GM23338 (cell line): ENCODE results near the gene FRAS1. TPM values are rescaled to one million over a fixed set of nuclear protein-coding genes. Genes with fewer than 3 reads are reported as not detected.

Experiments
- ATAC-seq: fragments of 200-7000 bp; cut with Tn5 transposase; 3 replicates; pipeline ENCODE4 v1.9.1; 2020
- DNase-seq: peaks from one replicate; pipeline ENCODE4 v3.0.0-alpha.2; 2015; ENCODE audit warnings: low spot score
- H2AFZ ChIP-seq: fragments of 200-600 bp; sonication (generic); 2 replicates; pipeline ENCODE4 v1.8.0; 2016; ENCODE audit warnings: antibody characterized with exemption, mild to moderate bottlenecking, moderate library complexity
- H3F3A ChIP-seq: fragments of 200-600 bp; sonication (generic); replicated peaks from 2 replicates; pipeline ENCODE4 v1.8.0; 2017; ENCODE audit warnings: antibody characterized with exemption, mixed run types, low read depth
- H3K27ac ChIP-seq: fragments of 200-600 bp; sonication (generic); 2 replicates; pipeline ENCODE4 v1.6.1; 2016; ENCODE audit warnings: low read depth
- H3K27me3 ChIP-seq: fragments of 200-600 bp; sonication (generic); 2 replicates; pipeline ENCODE4 v1.8.0; 2016; ENCODE audit warnings: mild to moderate bottlenecking, mixed run types, moderate library complexity; ENCODE audit not compliant: insufficient read depth
- H3K36me3 ChIP-seq: fragments of 200-600 bp; sonication (generic); 2 replicates; pipeline ENCODE4 v1.8.0; 2016; ENCODE audit warnings: mild to moderate bottlenecking; ENCODE audit not compliant: insufficient read depth
- H3K4me1 ChIP-seq: fragments of 200-600 bp; sonication (generic); 2 replicates; pipeline ENCODE4 v1.8.0; 2016; ENCODE audit warnings: mild to moderate bottlenecking, moderate library complexity; ENCODE audit not compliant: insufficient read depth
- H3K4me2 ChIP-seq: fragments of 200-600 bp; sonication (generic); 2 replicates; pipeline ENCODE4 v1.7.1; 2017; ENCODE audit warnings: mixed run types
- H3K4me3 ChIP-seq: fragments of 200-600 bp; sonication (generic); 2 replicates; pipeline ENCODE4 v1.6.1; 2016; ENCODE audit warnings: mixed run types
- H3K79me2 ChIP-seq: fragments of 200-600 bp; sonication (generic); replicated peaks from 2 replicates; pipeline ENCODE4 v1.8.0; 2017; ENCODE audit warnings: mild to moderate bottlenecking; ENCODE audit not compliant: insufficient read depth
- H3K9me2 ChIP-seq: fragments of 200-600 bp; sonication (generic); 2 replicates; pipeline ENCODE4 v1.8.0; 2017; ENCODE audit not compliant: insufficient read depth
- H4K20me1 ChIP-seq: fragments of 200-600 bp; sonication (generic); replicated peaks from 2 replicates; pipeline ENCODE4 v1.8.0; 2017; ENCODE audit warnings: mild to moderate bottlenecking; ENCODE audit not compliant: insufficient read depth
- H3K27ac Mint-ChIP-seq: 2 replicates; pipeline ENCODE4 v1.8.0; 2020; ENCODE audit warnings: inconsistent platforms, mild to moderate bottlenecking, moderate library complexity, mixed read lengths
- H3K27me3 Mint-ChIP-seq: 3 replicates; pipeline ENCODE4 v1.8.0; 2022; ENCODE audit warnings: low read depth, mild to moderate bottlenecking, moderate library complexity, mixed read lengths, inconsistent platforms; ENCODE audit not compliant: insufficient read depth, poor library complexity
- H3K36me3 Mint-ChIP-seq: 3 replicates; pipeline ENCODE4 v1.8.0; 2021; ENCODE audit warnings: low read depth, mild to moderate bottlenecking, inconsistent platforms, moderate library complexity, mixed read lengths
- H3K4me1 Mint-ChIP-seq: 3 replicates; pipeline ENCODE4 v1.8.0; 2020; ENCODE audit warnings: mild to moderate bottlenecking, inconsistent platforms, mixed read lengths
- H3K4me3 Mint-ChIP-seq: 3 replicates; pipeline ENCODE4 v1.8.0; 2021; ENCODE audit warnings: moderate library complexity, mild to moderate bottlenecking, inconsistent platforms, mixed read lengths
- H3K9me3 Mint-ChIP-seq: 3 replicates; pipeline ENCODE4 v1.8.0; 2020; ENCODE audit warnings: moderate library complexity, mild to moderate bottlenecking, inconsistent platforms, mixed read lengths
- CREB1 ChIP-seq: fragments of 250-450 bp; sonication (Bioruptor Pico); IDR thresholded peaks from 2 replicates; pipeline ENCODE4 v1.5.0; 2020; ENCODE audit warnings: low read depth, mild to moderate bottlenecking, moderate library complexity
- EZH2 ChIP-seq: fragments of 200-600 bp; sonication (generic); IDR thresholded peaks from one replicate; pipeline ENCODE4 v1.8.0; 2017; ENCODE audit warnings: antibody characterized with exemption, mild to moderate bottlenecking, low read depth; ENCODE audit not compliant: unreplicated experiment
- EZH2phosphoT487 ChIP-seq: fragments of 200-600 bp; sonication (generic); IDR thresholded peaks from one replicate; pipeline ENCODE4 v1.8.1; 2018; ENCODE audit warnings: antibody characterized with exemption; ENCODE audit not compliant: unreplicated experiment
- JUNB ChIP-seq: IDR thresholded peaks from one replicate; pipeline ENCODE4 v1.6.1; 2016; ENCODE audit warnings: antibody characterized with exemption; ENCODE audit not compliant: unreplicated experiment
- NANOG ChIP-seq: IDR thresholded peaks from 2 replicates; pipeline ENCODE4 v1.6.1; 2016; ENCODE audit warnings: antibody characterized with exemption, borderline replicate concordance
- POLR2AphosphoS5 ChIP-seq: IDR thresholded peaks from 2 replicates; pipeline ENCODE4 v1.6.1; 2016; ENCODE audit warnings: antibody characterized with exemption, low read depth
- STAT1 ChIP-seq: IDR thresholded peaks from one replicate; pipeline ENCODE4 v1.6.1; 2016; ENCODE audit warnings: antibody characterized with exemption; ENCODE audit not compliant: unreplicated experiment
- ZNF114 ChIP-seq: fragments of 250-450 bp; sonication (Bioruptor Pico); IDR thresholded peaks from 2 replicates; pipeline ENCODE4 v1.5.0; 2020; ENCODE audit warnings: mild to moderate bottlenecking, moderate library complexity
- ZNF331 ChIP-seq: fragments of 250-450 bp; sonication (Bioruptor Pico); IDR thresholded peaks from 2 replicates; pipeline ENCODE4 v1.5.0; 2020; ENCODE audit warnings: low read depth, mild to moderate bottlenecking, moderate library complexity
- polyA plus RNA-seq: library from polyadenylated mRNA; unstranded; fragments of >200 nt; fragmentation: Nextera tagmentation; extraction: Ambion mirVana; gene quantifications from 2 replicates; pipeline ENCODE4 v1.2.1, GENCODE V29; 2016
- total RNA-seq: library from RNA; depleted of rRNA; stranded (reverse); fragments of >200 nt; shearing (Covaris generic); gene quantifications from 2 replicates; pipeline ENCODE4 v1.2.3, GENCODE V29; 2014
- TF ChIP-seq, protein P1 (sequence below): fragments of 250-450 bp; sonication (Bioruptor Pico); IDR thresholded peaks from 2 replicates; pipeline ENCODE4 v1.5.0; 2020; ENCODE audit warnings: mild to moderate bottlenecking, moderate library complexity
- TF ChIP-seq, protein P2 (sequence below), 2 experiments: fragments of 200-600 bp in 1 of 2; sonication (generic) in 1 of 2; conservative IDR thresholded peaks; 2 replicates each; pipeline versions ENCODE4 v1.5.1 to v1.6.1; 2016 to 2017; ENCODE audit warnings: antibody characterized with exemption in 2 of 2, low read depth in 2 of 2, mild to moderate bottlenecking in 2 of 2, moderate library complexity in 1 of 2
- TF ChIP-seq, protein P3 (sequence below): IDR thresholded peaks from 2 replicates; pipeline ENCODE4 v1.6.1; 2016; ENCODE audit warnings: antibody characterized with exemption
- TF ChIP-seq, protein P4 (sequence below): IDR thresholded peaks from one replicate; pipeline ENCODE4 v1.6.1; 2018; ENCODE audit warnings: antibody characterized with exemption; ENCODE audit not compliant: unreplicated experiment

Gene FRAS1
- total and polyA plus RNA-seq, 2 experiments from 2014 or later = 12.4 to 108 TPM

DNA sequence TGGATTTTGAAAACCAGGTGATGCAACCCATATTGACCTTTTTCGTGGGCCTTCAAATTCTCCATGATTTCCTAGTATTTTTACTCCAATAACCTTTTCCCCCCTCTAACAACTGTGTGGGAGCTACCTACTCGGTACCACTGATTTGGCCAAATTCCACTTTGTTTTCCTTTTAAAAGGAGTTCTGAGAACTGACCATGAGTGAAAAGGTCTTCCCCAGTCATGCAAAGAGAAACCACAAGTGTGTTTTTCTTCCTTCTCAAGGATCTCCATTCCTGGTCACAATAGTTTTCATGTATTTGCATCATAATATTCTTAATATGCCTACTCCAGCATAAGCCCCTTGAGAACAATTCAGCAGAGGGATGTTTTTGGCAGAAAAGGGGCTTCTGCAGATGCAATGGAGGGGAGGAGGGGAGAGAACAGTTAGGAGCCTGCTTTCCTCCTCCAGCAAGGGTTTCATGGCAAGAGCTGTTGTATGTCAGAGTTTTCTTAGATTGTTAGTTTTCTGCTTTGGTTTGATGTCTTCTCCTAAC lies 299.2 kb downstream of the FRAS1 start:
- no peaks in the 10 kb centered on the region for H3F3A ChIP-seq
- peaks cover 10% of the 10 kb centered on the region for H3K9me2 ChIP-seq
- no peak for TF ChIP-seq NANOG
- TF ChIP-seq, protein P1, sequence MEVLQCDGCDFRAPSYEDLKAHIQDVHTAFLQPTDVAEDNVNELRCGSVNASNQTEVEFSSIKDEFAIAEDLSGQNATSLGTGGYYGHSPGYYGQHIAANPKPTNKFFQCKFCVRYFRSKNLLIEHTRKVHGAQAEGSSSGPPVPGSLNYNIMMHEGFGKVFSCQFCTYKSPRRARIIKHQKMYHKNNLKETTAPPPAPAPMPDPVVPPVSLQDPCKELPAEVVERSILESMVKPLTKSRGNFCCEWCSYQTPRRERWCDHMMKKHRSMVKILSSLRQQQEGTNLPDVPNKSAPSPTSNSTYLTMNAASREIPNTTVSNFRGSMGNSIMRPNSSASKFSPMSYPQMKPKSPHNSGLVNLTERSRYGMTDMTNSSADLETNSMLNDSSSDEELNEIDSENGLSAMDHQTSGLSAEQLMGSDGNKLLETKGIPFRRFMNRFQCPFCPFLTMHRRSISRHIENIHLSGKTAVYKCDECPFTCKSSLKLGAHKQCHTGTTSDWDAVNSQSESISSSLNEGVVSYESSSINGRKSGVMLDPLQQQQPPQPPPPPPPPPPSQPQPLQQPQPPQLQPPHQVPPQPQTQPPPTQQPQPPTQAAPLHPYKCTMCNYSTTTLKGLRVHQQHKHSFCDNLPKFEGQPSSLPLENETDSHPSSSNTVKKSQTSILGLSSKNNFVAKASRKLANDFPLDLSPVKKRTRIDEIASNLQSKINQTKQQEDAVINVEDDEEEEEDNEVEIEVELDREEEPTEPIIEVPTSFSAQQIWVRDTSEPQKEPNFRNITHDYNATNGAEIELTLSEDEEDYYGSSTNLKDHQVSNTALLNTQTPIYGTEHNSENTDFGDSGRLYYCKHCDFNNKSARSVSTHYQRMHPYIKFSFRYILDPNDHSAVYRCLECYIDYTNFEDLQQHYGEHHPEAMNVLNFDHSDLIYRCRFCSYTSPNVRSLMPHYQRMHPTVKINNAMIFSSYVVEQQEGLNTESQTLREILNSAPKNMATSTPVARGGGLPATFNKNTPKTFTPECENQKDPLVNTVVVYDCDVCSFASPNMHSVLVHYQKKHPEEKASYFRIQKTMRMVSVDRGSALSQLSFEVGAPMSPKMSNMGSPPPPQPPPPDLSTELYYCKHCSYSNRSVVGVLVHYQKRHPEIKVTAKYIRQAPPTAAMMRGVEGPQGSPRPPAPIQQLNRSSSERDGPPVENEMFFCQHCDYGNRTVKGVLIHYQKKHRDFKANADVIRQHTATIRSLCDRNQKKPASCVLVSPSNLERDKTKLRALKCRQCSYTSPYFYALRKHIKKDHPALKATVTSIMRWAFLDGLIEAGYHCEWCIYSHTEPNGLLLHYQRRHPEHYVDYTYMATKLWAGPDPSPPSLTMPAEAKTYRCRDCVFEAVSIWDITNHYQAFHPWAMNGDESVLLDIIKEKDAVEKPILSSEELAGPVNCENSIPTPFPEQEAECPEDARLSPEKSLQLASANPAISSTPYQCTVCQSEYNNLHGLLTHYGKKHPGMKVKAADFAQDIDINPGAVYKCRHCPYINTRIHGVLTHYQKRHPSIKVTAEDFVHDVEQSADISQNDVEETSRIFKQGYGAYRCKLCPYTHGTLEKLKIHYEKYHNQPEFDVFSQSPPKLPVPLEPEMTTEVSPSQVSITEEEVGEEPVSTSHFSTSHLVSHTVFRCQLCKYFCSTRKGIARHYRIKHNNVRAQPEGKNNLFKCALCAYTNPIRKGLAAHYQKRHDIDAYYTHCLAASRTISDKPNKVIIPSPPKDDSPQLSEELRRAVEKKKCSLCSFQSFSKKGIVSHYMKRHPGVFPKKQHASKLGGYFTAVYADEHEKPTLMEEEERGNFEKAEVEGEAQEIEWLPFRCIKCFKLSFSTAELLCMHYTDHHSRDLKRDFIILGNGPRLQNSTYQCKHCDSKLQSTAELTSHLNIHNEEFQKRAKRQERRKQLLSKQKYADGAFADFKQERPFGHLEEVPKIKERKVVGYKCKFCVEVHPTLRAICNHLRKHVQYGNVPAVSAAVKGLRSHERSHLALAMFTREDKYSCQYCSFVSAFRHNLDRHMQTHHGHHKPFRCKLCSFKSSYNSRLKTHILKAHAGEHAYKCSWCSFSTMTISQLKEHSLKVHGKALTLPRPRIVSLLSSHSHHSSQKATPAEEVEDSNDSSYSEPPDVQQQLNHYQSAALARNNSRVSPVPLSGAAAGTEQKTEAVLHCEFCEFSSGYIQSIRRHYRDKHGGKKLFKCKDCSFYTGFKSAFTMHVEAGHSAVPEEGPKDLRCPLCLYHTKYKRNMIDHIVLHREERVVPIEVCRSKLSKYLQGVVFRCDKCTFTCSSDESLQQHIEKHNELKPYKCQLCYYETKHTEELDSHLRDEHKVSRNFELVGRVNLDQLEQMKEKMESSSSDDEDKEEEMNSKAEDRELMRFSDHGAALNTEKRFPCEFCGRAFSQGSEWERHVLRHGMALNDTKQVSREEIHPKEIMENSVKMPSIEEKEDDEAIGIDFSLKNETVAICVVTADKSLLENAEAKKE (CRISPR knock-in tag) = no peak
- TF ChIP-seq ZNF114 = no peak
- TF ChIP-seq, protein P2, sequence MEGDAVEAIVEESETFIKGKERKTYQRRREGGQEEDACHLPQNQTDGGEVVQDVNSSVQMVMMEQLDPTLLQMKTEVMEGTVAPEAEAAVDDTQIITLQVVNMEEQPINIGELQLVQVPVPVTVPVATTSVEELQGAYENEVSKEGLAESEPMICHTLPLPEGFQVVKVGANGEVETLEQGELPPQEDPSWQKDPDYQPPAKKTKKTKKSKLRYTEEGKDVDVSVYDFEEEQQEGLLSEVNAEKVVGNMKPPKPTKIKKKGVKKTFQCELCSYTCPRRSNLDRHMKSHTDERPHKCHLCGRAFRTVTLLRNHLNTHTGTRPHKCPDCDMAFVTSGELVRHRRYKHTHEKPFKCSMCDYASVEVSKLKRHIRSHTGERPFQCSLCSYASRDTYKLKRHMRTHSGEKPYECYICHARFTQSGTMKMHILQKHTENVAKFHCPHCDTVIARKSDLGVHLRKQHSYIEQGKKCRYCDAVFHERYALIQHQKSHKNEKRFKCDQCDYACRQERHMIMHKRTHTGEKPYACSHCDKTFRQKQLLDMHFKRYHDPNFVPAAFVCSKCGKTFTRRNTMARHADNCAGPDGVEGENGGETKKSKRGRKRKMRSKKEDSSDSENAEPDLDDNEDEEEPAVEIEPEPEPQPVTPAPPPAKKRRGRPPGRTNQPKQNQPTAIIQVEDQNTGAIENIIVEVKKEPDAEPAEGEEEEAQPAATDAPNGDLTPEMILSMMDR (conservative IDR thresholded peaks at IDR 0.05; ENCODE audit: low read depth in 2 of 2) = no peak
- TF ChIP-seq, protein P3, sequence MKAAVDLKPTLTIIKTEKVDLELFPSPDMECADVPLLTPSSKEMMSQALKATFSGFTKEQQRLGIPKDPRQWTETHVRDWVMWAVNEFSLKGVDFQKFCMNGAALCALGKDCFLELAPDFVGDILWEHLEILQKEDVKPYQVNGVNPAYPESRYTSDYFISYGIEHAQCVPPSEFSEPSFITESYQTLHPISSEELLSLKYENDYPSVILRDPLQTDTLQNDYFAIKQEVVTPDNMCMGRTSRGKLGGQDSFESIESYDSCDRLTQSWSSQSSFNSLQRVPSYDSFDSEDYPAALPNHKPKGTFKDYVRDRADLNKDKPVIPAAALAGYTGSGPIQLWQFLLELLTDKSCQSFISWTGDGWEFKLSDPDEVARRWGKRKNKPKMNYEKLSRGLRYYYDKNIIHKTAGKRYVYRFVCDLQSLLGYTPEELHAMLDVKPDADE = no peak
- no peak for TF ChIP-seq EZH2
- TF ChIP-seq STAT1 = no peak
- TF ChIP-seq POLR2AphosphoS5 = no peak
- no peak for TF ChIP-seq CREB1 (CRISPR knock-in tag)
- no peak for TF ChIP-seq ZNF331 (CRISPR knock-in tag)
- TF ChIP-seq, protein P4, sequence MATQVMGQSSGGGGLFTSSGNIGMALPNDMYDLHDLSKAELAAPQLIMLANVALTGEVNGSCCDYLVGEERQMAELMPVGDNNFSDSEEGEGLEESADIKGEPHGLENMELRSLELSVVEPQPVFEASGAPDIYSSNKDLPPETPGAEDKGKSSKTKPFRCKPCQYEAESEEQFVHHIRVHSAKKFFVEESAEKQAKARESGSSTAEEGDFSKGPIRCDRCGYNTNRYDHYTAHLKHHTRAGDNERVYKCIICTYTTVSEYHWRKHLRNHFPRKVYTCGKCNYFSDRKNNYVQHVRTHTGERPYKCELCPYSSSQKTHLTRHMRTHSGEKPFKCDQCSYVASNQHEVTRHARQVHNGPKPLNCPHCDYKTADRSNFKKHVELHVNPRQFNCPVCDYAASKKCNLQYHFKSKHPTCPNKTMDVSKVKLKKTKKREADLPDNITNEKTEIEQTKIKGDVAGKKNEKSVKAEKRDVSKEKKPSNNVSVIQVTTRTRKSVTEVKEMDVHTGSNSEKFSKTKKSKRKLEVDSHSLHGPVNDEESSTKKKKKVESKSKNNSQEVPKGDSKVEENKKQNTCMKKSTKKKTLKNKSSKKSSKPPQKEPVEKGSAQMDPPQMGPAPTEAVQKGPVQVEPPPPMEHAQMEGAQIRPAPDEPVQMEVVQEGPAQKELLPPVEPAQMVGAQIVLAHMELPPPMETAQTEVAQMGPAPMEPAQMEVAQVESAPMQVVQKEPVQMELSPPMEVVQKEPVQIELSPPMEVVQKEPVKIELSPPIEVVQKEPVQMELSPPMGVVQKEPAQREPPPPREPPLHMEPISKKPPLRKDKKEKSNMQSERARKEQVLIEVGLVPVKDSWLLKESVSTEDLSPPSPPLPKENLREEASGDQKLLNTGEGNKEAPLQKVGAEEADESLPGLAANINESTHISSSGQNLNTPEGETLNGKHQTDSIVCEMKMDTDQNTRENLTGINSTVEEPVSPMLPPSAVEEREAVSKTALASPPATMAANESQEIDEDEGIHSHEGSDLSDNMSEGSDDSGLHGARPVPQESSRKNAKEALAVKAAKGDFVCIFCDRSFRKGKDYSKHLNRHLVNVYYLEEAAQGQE = no peak
- no peak for TF ChIP-seq JUNB
- no peak for TF ChIP-seq EZH2phosphoT487
- H3K36me3 Mint-ChIP-seq = peaks cover 9% of the 10 kb centered on the region; the same call in 2 of the 3 replicates
- no peak overlapping the region for H3K4me3 ChIP-seq
- H4K20me1 ChIP-seq = no peaks in the 10 kb centered on the region
- DNase-seq (no peak), ATAC-seq (no peak)
- H3K4me3 Mint-ChIP-seq = no peak overlapping the region
- no peaks in the 10 kb centered on the region for H3K79me2 ChIP-seq
- H3K4me1 Mint-ChIP-seq = peaks cover 43% of the 10 kb centered on the region
- no peak overlapping the region for H3K27ac ChIP-seq
- 0 out of 2 replicates have a peak overlapping the region, but pooled peaks have one; percentile 1 for H3K4me2 ChIP-seq
- no peaks in the 10 kb centered on the region for H3K36me3 ChIP-seq
- no peaks in the 10 kb centered on the region for H3K9me3 Mint-ChIP-seq
- no peaks in the 10 kb centered on the region for H3K27me3 ChIP-seq
- peaks cover 35% of the 10 kb centered on the region for H3K4me1 ChIP-seq
- H3K27me3 Mint-ChIP-seq = peaks cover 5% of the 10 kb centered on the region
- no peak overlapping the region for H2AFZ ChIP-seq
- H3K27ac Mint-ChIP-seq = peak overlapping the region; percentile 51
